Myocyte (in vitro differentiated cells): Measurements from ENCODE around the gene FAM120A. TPM values are rescaled to one million over a fixed set of nuclear protein-coding genes. Genes with fewer than 3 reads are reported as not detected.

Experiments
- DNase-seq: peaks from one replicate; pipeline ENCODE4 v3.0.0-alpha.2; 2012; ENCODE audit warnings: low read depth
- microRNA-seq: library from miRNA; unstranded; fragments of <30 nt; microRNA quantifications from one replicate; pipeline ENCODE4, GENCODE V29; 2016
- total RNA-seq: library from RNA; depleted of rRNA; stranded (reverse); fragments of >200 nt; gene quantifications from 2 replicates; pipeline ENCODE4 v1.2.3, GENCODE V29; 2014

Gene FAM120A
- total RNA-seq, 1 donor from 2014 or later, result 93.3 TPM

- peak; percentile 9 for DNase-seq
Measured at GRCh38 chr9:93612052-93612795, 160.7 kb downstream of the FAM120A start.

GRCh38 chr9:93612796-93613154 lies 161.3 kb downstream of the FAM120A start:
- DNase-seq, result no peak

- DNase-seq, result no peak
Measured at GRCh38 chr9:93613174-93613573, 161.7 kb downstream of the FAM120A start.

- no peak for DNase-seq
Measured at GRCh38 chr9:93613791-93614190, 162.3 kb downstream of the FAM120A start.

- DNase-seq, result no peak
Measured at GRCh38 chr9:93614830-93615468, 163.5 kb downstream of the FAM120A start.

Small RNA genes lying within 50 kb of the gene (microRNA-seq; reads per million reads assigned to microRNA genes)
- gene MIR548AU, result not detected

Other genes with a start within 250 kb of the FAM120A start
- 35.8 and 40.5 TPM in 2 replicates for gene FAM120AOS, start 1.9 kb downstream of the FAM120A start, total RNA-seq
- 15.9 and 17.6 TPM in 2 replicates for gene PHF2, start 124.9 kb downstream of the FAM120A start, total RNA-seq